ENCODE measurements around the gene CIAPIN1.
A peak's percentile ranks its signal among the peaks of the same experiment; 100 is the strongest.

Gene CIAPIN1

DNA sequence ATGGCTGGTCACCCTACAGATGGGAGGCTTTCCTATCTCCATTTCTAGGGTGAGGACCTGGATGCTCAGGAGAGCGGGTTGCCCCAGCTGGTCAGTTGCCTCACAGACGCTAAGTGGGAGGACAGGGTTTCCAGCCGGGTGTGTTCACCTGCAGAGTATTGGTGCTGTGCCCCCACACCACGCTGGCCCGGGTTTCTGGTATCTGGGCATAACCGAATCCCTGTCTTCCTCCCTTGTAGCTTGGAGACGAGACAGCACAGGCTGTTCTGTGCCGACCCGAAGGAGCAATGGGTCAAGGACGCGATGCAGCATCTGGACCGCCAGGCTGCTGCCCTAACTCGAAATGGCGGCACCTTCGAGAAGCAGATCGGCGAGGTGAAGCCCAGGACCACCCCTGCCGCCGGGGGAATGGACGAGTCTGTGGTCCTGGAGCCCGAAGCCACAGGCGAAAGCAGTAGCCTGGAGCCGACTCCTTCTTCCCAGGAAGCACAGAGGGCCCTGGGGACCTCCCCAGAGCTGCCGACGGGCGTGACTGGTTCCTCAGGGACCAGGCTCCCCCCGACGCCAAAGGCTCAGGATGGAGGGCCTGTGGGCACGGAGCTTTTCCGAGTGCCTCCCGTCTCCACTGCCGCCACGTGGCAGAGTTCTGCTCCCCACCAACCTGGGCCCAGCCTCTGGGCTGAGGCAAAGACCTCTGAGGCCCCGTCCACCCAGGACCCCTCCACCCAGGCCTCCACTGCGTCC is 65.2 kb downstream of the CIAPIN1 start:
- DNase-seq: no peak

DNA sequence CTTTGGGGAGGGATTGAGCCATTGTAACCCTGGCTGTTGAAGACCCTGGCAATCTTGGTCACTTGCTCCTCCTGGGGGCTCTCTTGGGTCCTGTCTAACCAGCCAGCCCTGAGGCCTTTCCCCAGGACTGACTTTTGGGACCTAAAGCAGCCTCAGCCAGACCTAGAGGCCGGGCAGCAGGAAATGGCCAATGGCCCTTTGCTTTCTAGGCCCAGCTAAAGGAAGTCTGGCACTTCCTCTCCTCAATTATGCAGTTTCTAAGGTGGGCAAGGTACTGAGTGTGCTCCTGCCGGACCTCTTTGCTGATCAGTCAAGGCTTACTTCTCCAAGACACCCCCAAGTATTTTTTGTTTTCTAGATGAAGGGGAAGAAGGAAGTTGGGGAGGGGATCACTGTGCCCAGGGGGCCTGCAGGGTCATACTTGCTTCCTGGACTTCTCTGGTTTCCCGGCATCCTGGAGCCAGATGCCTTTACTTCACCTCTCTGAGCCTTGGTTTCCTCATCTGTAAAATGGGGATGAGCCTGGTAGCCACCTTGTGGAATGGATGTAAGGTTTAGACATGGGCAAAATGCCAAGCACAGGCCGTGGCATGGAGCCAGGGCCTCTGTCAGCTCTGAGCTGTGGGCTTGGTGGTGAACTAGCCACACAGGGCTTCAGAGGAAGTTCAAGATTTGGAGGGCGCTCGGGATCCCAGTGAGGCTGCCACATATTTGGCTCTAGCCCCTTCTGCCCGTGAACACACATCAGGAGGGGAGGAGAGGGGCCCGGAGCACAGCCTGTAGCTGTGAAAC is 66.3 kb downstream of the CIAPIN1 start:
- peak; percentile 3 for DNase-seq

DNA sequence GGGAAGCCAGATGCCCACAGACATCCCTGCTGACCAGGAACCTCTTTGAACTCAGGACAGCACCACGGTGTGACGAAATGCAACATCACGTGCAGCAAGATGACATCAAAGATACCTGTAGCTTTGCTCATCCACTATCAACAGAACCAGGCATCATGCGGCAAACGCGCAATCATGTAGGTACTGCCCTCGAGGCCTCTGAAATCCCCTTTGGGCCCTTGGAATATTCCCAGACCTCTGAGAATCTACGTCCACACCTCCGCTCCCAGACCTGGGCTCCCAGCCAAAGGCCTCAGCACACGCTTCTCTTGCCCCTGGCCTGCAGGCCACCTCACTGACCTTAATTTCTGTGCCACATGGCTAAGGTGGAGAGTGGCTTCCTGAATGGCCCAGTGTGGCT is 67.6 kb downstream of the CIAPIN1 start:
- DNase-seq: no peak
